HG03571 (cell line): ENCODE results near the gene MFGE8.

Experiments
- ATAC-seq: cut with Tn5 transposase; IDR thresholded peaks from one replicate; pipeline ENCODE4 v1.9.1; 2021; ENCODE audit not compliant: unreplicated experiment

Gene MFGE8

DNA sequence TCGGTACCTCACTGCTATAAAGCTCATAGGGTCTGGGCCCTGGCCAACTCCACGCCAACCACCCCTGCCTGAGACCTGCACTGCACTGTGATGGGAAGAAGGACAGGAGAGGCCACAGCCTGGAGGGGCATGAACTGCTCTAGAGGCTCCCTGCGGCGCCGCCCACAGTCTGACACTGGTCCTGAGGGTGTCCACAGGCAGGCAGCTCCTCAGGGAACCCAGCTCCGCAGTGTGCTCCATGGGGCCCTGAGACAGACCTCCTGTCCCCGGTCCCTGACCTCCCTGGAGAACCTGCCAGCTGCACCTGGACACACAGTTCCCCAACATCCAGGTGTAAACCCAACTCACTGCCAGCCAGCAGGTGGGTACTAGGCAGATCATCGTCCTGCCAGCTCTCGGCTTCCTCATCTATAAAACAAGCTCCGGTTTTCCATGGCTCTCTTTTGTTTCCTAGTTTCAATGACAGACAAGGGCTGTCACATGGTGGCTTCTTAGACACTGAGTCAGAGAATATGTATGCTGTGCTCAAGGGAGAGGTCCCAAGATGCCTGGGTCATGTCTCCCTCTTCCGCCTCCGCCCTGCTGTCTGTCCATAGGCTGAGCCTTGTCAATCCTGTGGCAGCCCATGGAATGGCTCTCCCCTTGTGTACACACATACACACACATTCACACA is 12.7 kb downstream of the MFGE8 start:
- no peak for ATAC-seq

GRCh38 chr15:88899251-88899650 is 13.9 kb downstream of the MFGE8 start:
- ATAC-seq: no peak

- ATAC-seq: no peak
Observed at GRCh38 chr15:88898736-88899135, 14.4 kb downstream of the MFGE8 start.

- peak; percentile 97 for ATAC-seq
Observed at GRCh38 chr15:88897456-88898194, 15.6 kb downstream of the MFGE8 start.

DNA sequence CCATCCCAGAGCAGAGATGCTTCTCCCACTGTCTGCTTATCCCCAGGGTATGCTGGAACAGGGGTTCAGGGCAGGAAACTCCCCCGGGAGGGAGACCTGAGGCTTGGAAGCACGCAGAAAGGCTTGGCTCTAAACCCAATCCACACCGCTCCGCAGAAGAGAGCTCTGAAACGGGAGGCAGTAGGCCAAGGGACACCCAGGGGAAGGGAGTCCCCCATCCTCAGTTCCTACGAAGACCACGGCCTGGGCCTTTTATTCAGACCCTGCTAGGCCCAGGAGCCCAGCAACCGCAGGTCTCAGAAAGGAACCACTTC is 16.1 kb downstream of the MFGE8 start:
- ATAC-seq: no peak

DNA sequence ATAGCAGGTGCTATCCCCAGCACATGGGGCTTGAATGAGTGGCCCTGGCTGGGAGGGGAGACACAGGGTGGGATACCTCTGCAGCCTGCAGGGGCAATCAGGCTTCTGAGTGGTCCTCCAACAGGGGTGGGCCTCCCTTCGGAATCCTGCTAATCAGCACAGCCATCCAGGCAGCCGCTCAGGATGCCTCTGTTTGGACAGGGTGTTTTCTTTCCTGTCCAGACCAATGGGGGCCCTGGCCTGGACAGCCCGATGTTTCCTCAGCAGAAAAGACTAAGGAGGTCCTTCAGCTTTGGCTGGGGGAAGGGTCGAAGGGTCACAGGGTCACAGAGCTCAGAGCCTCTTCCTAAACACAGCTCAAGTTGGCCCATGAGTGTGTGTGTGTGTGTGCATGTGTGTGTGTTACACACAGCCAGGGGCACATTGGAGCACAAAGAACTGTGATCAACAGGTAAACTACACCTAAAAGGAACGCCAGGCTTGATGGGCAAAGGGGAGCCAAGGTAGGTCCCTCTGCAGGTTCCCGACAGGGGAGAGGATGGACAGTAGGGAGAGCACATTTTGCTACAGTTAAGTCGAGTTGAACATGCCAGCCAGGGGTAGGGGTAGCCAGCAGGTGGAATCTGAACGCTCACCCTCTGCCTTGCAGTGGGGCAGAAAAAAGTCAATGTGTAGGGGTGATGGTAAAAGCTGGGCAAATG is 16.7 kb downstream of the MFGE8 start:
- ATAC-seq: no peak

GRCh38 chr15:88894819-88895767 is 18.1 kb downstream of the MFGE8 start, which contains the start of gene HAPLN3:
TSS of gene HAPLN3 (minus strand) at chr15:88895544. CDS start at chr15:88887298, 8,246 bp downstream.
- no peak for ATAC-seq

- peak; percentile 42 for ATAC-seq
Observed at GRCh38 chr15:88894348-88894818, 18.8 kb downstream of the MFGE8 start.

DNA sequence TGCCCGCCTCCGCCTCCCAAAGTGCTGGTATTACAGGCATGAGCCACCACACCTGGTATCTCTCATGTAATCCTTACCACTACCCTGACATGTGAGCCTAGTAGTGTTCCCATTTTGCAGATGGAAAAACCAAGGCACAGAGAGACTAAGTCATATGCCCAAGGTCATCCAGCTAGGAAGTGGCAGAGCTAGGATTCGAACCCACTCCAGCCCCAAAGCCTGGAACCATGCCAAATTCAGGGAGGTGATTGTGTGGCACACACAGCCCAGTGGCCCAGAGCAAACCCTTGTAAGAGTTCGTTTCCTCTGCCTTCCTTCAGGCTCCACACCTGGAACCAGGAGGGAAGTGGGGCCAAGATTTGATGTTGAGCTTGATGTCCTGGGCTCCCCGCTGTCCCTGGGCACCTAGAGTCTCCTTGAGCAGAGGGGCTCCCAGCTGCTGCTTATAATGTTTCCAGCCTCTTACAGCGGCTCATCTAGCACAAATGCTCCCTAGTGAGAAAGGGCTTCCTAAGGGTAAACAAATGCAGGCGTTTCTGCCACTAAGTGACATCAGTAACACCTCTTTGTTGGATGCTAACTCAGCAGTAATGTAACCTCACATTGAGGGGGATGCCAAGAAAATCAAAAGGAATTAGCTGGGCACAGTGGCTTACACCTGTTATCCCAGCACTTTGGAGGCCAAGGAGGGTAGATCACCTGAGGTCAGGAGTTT is 21.5 kb downstream of the MFGE8 start:
- ATAC-seq: no peak

DNA sequence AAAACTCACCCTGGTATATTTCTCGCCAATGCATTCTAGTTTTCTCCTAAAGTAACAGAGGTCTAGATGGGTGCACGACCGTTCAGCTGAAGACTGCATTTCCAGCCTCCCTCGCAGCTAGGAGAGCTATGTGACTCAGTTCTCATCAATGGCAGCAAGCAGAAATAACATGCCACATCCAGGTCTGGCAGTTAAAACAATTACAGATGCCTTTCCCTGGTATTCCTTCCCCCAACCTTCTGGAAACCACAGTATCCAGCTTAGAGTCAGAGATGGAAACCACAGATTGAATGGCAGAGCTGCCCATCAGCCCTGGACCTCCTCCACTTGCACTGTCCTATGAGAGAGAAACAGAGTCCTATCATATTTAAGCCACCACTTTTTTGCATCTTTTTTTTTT is 22.7 kb downstream of the MFGE8 start:
- ATAC-seq: no peak

DNA sequence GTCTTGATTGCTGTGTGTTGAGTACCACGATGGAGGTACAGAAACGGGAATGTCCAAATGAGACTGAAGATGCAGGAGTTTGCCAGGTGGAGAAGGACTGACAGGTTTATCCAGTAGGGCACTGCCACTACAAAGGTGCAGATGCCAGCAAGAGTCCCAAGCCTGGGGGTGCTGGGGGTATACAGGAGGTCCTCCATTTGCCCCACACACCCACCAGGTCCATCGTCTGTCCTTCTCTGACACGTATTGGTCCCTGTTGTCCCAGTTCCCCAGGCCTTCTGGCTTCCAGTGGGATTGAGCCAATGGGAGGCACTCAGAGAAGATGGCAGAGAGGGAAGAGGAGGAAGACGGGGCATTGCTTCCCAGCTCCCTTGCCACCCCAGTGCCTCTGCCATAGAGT is 24.5 kb downstream of the MFGE8 start:
- no peak for ATAC-seq

GRCh38 chr15:88887068-88887580 is 26.1 kb downstream of the MFGE8 start:
- no peak for ATAC-seq

DNA sequence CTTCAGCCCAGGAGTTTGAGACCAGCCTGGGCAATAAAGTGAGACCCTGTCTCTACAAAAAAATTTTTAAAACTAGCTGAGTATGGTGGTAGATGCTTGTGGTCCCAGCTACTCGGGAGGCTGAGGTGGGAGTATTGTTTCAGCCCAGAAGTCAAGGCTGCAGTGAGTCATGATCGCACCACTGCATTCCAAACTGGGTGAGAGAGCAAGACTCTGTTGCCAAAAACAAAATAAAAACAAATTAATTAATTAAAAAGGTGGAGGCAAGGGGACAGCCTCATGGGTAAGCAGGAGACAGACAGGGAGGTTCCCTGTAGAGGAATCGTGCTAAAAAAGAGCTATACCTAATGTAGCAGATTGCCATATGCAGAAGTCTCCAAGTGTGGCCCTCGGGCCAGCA is 30.4 kb downstream of the MFGE8 start:
- ATAC-seq: no peak

DNA sequence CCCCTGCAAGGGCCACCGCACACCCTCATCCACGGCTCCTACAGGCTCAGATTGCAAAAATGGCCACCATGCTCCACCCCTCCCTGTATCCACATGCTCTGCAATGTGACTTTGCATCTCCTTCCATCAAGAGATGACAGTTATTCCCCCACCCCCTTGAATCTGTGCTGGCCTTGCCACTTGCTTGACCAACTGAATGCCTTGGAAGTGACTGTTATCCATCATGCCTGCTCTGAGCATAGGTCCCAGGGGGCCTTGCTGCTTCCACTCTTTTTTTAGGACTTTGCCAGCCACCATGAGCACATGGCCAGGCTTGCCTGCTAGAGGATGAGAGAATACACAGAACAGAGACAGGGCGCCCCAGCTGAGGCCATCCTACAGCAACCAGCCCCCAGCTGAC is 31.4 kb downstream of the MFGE8 start:
- no peak for ATAC-seq

DNA sequence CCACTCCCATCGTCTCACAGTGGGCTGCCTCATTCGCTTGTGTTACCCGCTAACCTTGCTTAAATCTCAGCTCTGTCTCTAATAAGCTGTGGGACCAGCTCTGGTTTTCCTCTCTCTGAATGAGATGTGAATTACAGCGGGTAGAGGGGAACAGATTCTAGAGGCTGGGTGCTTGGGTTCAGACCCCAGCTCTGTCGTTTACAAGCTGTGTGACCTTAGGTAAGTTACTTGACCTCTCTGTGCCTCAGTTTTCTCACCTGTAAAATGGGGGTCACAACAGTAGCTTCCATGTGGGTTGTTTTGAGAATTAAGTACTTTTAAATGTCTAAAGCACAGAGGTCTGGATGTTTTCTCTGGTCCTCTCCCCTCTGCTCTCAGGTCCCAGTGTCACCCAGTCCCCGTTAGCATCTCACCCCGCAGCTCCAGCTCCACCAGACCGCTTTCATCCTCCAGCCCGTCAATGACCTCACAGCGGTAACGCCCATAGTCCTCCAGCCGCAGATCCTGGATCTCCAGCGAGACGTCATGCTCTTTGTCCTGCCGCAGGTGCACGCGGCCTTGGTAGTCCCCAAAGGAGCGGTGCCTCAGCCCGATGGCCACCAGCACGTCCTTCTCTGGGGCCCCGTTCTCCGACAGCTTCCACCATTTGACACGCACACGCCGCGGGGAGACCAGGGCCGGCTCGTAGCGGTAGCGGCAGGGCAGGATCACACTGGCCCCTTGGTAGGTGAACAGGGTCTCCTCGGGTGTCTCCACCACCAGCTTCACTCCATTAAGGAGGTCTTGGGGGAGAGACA is 32.0 kb downstream of the MFGE8 start:
- no peak for ATAC-seq

GRCh38 chr15:88878720-88879184 is 34.4 kb downstream of the MFGE8 start:
- no peak for ATAC-seq

DNA sequence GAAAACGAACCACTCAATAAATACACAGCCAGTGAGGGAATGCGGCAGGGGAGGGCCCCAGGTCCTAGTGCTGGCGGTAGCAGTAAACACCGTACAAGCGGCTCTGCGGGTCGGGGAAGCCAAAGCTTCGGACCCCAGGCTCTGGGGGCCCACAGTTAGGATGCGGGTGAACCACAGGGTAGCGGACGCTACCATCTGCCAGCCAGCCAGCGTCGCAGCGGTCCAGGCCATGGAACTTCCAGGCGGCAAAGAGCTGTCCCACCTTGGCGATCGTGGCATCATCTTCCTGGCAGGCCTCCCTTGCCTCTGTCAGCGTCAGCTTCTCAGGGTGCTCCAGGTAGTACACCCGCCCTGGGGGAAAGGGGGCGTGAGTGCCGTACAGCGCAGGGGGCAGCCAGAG is 35.3 kb downstream of the MFGE8 start:
- no peak for ATAC-seq

- no peak for ATAC-seq
Observed at GRCh38 chr15:88877415-88877814, 35.8 kb downstream of the MFGE8 start.

DNA sequence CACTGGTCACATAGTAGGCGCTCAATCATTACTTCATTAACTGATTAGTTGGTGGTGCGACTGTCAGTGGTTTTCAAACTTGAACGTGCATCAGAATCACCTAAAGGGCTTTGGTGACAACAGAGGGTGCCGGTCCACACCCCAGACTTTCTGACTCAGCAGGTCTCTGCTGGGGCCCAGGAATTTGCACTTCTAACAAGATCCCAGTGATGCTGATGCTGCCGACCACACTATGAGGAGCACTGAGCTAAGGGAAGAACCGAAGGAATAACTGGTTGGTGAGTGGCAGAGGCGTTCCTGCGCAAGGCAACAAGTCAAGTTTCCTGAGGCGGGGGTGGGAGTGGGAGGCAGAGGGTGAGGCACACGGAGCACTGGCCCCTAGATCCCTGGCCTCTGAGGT is 36.6 kb downstream of the MFGE8 start:
- no peak for ATAC-seq
